Measurements from ENCODE around the gene SPOCK1.

Gene SPOCK1

GRCh38 chr5:137492331-137492730 is 6.8 kb downstream of the SPOCK1 start:
- peak; percentile 48 for DNase-seq (ENCODE audit: low read depth)

GRCh38 chr5:137491121-137491520 is 8.0 kb downstream of the SPOCK1 start:
- DNase-seq (ENCODE audit: low read depth): peak; percentile 29

DNA sequence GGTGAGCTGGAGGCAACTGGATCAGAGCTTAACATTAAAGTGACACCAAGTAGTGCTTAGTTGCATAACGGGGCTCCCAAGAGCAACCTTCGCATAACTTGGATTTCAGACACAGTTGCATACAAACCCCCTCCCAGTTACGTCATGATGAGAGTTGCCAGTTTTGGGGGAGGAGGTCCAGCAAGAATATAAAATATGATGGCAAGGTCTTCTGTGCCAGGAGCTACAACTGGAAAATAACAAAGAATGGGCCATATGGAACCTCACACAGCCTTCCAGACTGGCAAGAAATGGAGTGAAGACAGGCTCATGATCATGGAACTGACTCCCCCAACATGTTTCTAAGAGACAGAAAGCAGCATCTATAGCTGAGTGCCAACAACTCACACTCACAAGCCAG is 8.5 kb downstream of the SPOCK1 start:
- no peak for DNase-seq (ENCODE audit: low read depth)

DNA sequence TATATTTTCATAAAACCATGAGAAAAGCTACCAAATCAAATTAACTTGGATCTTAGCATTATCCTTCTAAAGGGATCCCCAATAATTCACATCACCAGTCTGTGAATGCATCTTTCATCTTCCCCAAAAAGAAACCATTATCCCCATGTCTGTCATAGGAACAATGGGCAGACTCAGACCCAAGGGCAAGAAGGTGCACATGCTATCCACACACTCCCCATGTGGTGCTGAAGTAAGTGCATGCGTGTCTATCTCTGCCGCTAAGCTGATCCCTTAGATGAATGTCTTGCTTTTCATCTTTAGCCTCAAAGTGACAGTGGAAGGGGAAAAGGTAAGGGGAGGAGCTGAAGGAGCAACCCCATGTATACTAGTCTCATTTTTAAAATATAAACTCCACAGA is 10.2 kb downstream of the SPOCK1 start:
- DNase-seq (ENCODE audit: low read depth): no peak

GRCh38 chr5:137488516-137488915 is 10.6 kb downstream of the SPOCK1 start:
- DNase-seq (ENCODE audit: low read depth): no peak

GRCh38 chr5:137487600-137487999 is 11.5 kb downstream of the SPOCK1 start:
- peak; percentile 55 for DNase-seq (ENCODE audit: low read depth)

GRCh38 chr5:137486707-137487106 is 12.4 kb downstream of the SPOCK1 start:
- DNase-seq (ENCODE audit: low read depth): peak; percentile 56

DNA sequence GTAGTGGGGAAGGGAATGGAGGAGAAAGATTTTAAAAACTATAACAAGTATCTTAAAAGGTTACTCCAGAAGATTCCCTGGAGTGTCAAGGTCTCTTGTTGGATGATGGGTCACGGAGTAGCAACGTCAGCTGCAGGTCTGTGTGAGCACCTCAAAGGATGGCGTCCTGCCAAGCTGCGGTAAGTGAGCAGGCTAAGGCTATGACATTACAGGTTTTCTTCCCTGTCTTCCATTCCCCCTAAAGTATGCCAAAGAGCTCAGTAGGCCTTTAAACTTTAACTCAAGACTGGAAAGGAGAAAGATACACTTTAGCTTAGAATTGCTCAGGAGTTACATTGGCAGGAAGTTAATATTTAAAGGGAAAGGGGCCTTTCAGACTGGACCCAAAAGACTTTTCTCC is 17.5 kb downstream of the SPOCK1 start:
- DNase-seq (ENCODE audit: low read depth): no peak

GRCh38 chr5:137478043-137478442 is 21.1 kb downstream of the SPOCK1 start:
- DNase-seq (ENCODE audit: low read depth): no peak

DNA sequence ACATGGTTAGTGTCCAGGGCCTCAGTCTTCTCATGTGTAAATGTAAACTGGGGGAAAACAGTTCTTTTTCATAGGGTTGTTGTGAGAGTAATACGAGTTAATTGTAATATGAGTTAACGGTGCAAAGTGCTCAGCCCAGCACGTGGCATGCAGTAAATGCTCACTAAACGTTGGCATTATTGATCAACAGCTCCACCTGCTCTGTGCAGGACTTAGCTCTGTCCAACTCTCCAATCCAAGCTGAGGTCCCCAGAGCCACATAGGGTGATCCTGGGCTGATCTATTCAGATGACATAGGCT is 28.3 kb downstream of the SPOCK1 start:
- no peak for DNase-seq (ENCODE audit: low read depth)

GRCh38 chr5:137470111-137470920 is 28.8 kb downstream of the SPOCK1 start:
- peak; percentile 98 for DNase-seq (ENCODE audit: low read depth)

DNA sequence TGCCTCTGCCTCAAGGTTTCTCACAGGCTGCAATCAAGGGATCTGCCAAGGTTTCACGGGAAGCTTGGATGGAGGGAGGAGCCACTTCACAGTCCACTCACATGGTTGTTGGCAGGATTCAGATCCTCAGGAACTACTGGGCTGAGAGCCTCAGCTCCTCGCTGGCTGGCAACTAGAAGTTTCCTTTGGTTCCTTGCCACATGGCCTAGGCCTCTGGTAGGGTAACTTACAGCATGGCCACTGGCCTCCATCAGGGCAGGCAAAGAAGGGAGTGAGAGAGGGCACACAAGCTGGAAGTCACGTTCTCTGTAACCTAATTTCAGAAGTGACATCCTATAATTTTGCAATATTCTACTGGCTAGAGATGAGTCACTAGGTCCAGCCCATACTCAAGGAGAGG is 32.2 kb downstream of the SPOCK1 start:
- no peak for DNase-seq (ENCODE audit: low read depth)

DNA sequence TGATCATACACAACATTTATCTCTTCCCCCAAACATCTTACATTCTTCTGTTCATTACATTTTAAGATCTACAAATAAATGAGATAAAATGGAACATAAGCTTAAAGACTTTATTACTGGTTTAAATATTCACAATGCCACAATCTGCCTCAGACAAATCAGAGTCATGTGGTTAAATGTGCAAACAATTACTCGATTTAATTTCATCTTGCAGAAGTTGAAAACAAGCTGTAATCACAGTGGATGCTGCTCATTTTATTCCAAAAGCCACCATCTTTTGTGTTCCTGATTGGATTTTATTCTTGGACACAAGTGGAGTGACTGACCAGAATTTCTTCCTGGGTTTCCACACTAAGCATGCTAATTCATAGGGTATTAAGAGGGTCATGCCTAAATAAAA is 33.2 kb downstream of the SPOCK1 start:
- DNase-seq (ENCODE audit: low read depth): no peak

- DNase-seq (ENCODE audit: low read depth): peak; percentile 35
Measured at GRCh38 chr5:137462816-137463520, 36.2 kb downstream of the SPOCK1 start.

- no peak for DNase-seq (ENCODE audit: low read depth)
Measured at GRCh38 chr5:137462265-137462590, 36.9 kb downstream of the SPOCK1 start.

- no peak for DNase-seq (ENCODE audit: low read depth)
Measured at GRCh38 chr5:137461391-137462264, 37.5 kb downstream of the SPOCK1 start.

DNA sequence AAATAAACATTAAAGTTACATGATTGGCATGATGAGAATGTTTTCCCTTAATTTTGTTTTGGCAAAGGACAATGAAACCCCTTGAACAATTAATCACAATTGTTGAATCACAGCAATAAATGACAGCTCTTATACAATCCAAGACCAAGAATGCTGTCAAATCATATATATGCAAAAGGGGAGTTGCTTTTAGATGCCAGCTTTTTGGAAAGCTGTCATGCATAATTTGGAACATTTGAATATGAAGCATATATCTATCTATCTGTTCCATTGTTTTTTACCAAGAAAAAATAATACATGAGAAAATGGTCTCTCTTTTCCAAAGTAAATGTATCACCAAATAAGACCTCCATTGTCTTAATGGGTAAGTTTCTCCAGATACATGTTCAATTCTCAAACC is 44.5 kb downstream of the SPOCK1 start:
- no peak for DNase-seq (ENCODE audit: low read depth)

GRCh38 chr5:137453483-137454080 is 45.5 kb downstream of the SPOCK1 start:
- DNase-seq (ENCODE audit: low read depth): peak; percentile 18

DNA sequence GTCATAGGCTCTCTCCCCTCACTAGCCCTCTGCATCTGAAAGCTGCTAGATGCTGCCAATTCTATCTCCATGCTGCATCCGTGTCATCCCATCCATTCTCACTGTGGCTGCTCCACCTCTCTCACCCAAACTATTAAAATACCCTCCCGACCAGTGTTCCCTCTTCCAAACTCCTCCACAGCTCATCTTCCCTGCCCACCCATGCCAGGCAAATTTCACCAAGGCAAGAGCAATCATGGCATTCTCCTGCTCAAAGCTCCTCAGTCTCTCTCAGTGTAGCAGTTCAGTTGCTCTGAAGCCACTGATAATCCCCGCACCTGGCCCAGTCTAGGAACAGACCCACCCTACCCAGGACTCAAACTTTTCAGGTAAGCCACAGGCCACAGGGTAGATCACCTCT is 48.4 kb downstream of the SPOCK1 start:
- no peak for DNase-seq (ENCODE audit: low read depth)

GRCh38 chr5:137448868-137449267 is 50.3 kb downstream of the SPOCK1 start:
- DNase-seq (ENCODE audit: low read depth): no peak

GRCh38 chr5:137446615-137447014 is 52.5 kb downstream of the SPOCK1 start:
- no peak for DNase-seq (ENCODE audit: low read depth)

GRCh38 chr5:137446151-137446550 is 53.0 kb downstream of the SPOCK1 start:
- no peak for DNase-seq (ENCODE audit: low read depth)

GRCh38 chr5:137442660-137443059 is 56.5 kb downstream of the SPOCK1 start:
- no peak for DNase-seq (ENCODE audit: low read depth)
